ENCODE measurements around the gene BMP2K.

GRCh38 chr4:78777576-78777940 lies 1.4 kb downstream of the BMP2K start:
- no peak for TF ChIP-seq CTCF (IDR thresholded peaks at IDR 0.05; ENCODE audit: poor library complexity)
- TF ChIP-seq EZH2phosphoT487 (IDR thresholded peaks at IDR 0.05; ENCODE audit: low read depth, severe bottlenecking, unreplicated experiment), result no peak
